ENCODE measurements around the gene SAMD15.

DNA sequence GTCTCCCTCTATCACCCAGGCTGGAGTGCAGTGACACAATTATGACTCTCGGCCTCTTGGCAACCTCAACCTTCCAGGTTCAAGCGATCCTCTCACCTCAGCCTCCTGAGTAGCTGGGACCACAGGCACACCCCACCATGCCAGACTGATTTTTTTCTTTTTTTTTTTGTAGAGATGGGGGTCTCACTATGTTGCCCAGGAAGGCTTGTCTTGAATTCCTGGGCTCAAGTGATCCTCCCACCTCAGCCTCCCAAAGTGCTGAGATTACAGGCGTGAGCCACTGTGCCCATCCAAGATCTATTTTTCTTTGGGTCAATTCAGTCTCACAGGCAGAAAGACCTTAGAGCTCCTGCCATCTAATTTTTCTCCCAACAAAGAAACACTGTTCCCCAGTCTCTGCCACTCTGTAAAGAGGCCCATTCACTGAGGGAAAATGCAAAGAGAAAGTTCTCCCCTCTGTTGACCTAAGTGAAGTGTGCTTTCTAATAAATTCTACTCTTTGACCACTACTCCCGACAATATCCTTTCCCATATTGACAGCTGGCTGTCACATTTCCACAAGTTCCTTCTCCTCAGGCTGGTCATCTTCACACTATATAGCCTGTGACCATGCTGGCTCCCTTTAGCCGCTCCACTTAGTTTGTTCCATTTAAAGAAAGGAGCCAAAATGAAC lies 23.6 kb upstream of the SAMD15 start:
- TF ChIP-seq EZH2 (IDR thresholded peaks at IDR 0.05; ENCODE audit: insufficient read depth, low read length), result no peak
- TF ChIP-seq, protein P1, sequence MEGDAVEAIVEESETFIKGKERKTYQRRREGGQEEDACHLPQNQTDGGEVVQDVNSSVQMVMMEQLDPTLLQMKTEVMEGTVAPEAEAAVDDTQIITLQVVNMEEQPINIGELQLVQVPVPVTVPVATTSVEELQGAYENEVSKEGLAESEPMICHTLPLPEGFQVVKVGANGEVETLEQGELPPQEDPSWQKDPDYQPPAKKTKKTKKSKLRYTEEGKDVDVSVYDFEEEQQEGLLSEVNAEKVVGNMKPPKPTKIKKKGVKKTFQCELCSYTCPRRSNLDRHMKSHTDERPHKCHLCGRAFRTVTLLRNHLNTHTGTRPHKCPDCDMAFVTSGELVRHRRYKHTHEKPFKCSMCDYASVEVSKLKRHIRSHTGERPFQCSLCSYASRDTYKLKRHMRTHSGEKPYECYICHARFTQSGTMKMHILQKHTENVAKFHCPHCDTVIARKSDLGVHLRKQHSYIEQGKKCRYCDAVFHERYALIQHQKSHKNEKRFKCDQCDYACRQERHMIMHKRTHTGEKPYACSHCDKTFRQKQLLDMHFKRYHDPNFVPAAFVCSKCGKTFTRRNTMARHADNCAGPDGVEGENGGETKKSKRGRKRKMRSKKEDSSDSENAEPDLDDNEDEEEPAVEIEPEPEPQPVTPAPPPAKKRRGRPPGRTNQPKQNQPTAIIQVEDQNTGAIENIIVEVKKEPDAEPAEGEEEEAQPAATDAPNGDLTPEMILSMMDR (IDR thresholded peaks at IDR 0.05; ENCODE audit: insufficient read depth, low read depth, low read length), result no peak

All from astrocyte (in vitro differentiated cells and primary cell).